Endothelial cell of umbilical vein (primary cell): ENCODE measurements around the gene SIAH1. TPM values are rescaled to one million over a fixed set of nuclear protein-coding genes. Genes with fewer than 3 reads are reported as not detected.

Source experiments
- BruUV-seq: library from RNA; stranded (reverse); fragments of 400-500 nt; replicated peaks from 2 replicates; lab custom pipeline; 2021; lab: Mats Ljungman, UMichigan
- CTCF ChIA-PET: fragments of 300-600, 350-600 bp; sonication (Branson Sonifier 250); formaldehyde crosslinking; loops from one replicate; lab custom pipeline; 2021; ENCODE audit warnings: antibody characterized with exemption, inconsistent platforms; lab: Charles Lee
- POLR2A ChIA-PET: fragments of 300-600, 350-600 bp; sonication (Branson Sonifier 250); formaldehyde crosslinking; loops from one replicate; lab custom pipeline; 2021; ENCODE audit warnings: antibody characterized with exemption, inconsistent platforms; lab: Charles Lee
- DNase-seq: peaks from one replicate; pipeline ENCODE4 v3.0.0-alpha.2; 2011; ENCODE audit warnings: low read depth, low spot score
- FAIRE-seq: peaks from 2 replicates; lab custom pipeline; 2011; peaks lifted over from hg19 to GRCh38; lab: Jason Lieb, UNC
- H2AFZ ChIP-seq: 2 replicates; pipeline ENCODE4 v1.6.0; 2012; ENCODE audit warnings: low read depth, low read length, control low read depth, inconsistent platforms
- H3K27ac ChIP-seq: 2 replicates; pipeline ENCODE4 v1.5.1; 2011; ENCODE audit warnings: low read depth, mild to moderate bottlenecking, control low read depth, low read length, moderate library complexity; ENCODE audit not compliant: insufficient read depth
- H3K27me3 ChIP-seq, 2 experiments: 2 replicates each; pipeline versions ENCODE4 v1.6.0 to v1.6.1; 2011; ENCODE audit warnings: low read length in 2 of 2, mixed read lengths in 1 of 2; ENCODE audit not compliant: control insufficient read depth in 2 of 2, insufficient read depth in 2 of 2
- H3K36me3 ChIP-seq, 2 experiments: 2 replicates in 1 of 2; 3 replicates in 1 of 2; pipeline ENCODE4 v1.5.1; 2011; ENCODE audit warnings: low read length in 2 of 2, mild to moderate bottlenecking in 1 of 2, moderate library complexity in 1 of 2; ENCODE audit not compliant: control insufficient read depth in 2 of 2, insufficient read depth in 2 of 2; ENCODE audit errors: extremely low read depth in 1 of 2
- H3K4me1 ChIP-seq: 3 replicates; pipeline ENCODE4 v1.5.1; 2011; ENCODE audit warnings: mild to moderate bottlenecking, low read length; ENCODE audit not compliant: control insufficient read depth, insufficient read depth; ENCODE audit errors: extremely low read depth
- H3K4me2 ChIP-seq: 2 replicates; pipeline ENCODE4 v1.6.1; 2011; ENCODE audit warnings: low read length, control low read depth, mixed read lengths; ENCODE audit not compliant: insufficient read depth
- H3K4me3 ChIP-seq, 3 experiments: fragments of 200-600 bp in 1 of 3; sonication (generic), shearing (Covaris generic) in 1 of 3; replicated peaks in 1 of 3; 2 replicates each; pipeline ENCODE4 v1.5.1; 2011 to 2016; ENCODE audit warnings: control low read depth in 3 of 3, low read length in 3 of 3, mild to moderate bottlenecking in 2 of 3, inconsistent platforms in 1 of 3, low read depth in 1 of 3, moderate library complexity in 1 of 3; ENCODE audit not compliant: insufficient read depth in 1 of 3
- H3K79me2 ChIP-seq: 2 replicates; pipeline ENCODE4 v1.6.0; 2012; ENCODE audit warnings: low read length, inconsistent platforms; ENCODE audit not compliant: control insufficient read depth, insufficient read depth
- H3K9ac ChIP-seq: replicated peaks from 2 replicates; pipeline ENCODE3; 2011; ENCODE audit warnings: low read length, control low read depth; ENCODE audit not compliant: insufficient read depth; ENCODE audit errors: extremely low read depth
- H3K9me1 ChIP-seq: replicated peaks from 3 replicates; pipeline ENCODE4 v1.6.0; 2011; ENCODE audit warnings: mild to moderate bottlenecking, low read length; ENCODE audit not compliant: control insufficient read depth, insufficient read depth; ENCODE audit errors: extremely low read depth
- H3K9me3 ChIP-seq: replicated peaks from 2 replicates; pipeline ENCODE4 v1.5.1; 2012; ENCODE audit warnings: low read length, inconsistent platforms; ENCODE audit not compliant: control insufficient read depth, insufficient read depth
- H4K20me1 ChIP-seq: replicated peaks from 2 replicates; pipeline ENCODE3; 2011; ENCODE audit warnings: mild to moderate bottlenecking, low read length; ENCODE audit not compliant: control insufficient read depth, insufficient read depth; ENCODE audit errors: extremely low read depth
- EZH2 ChIP-seq: IDR thresholded peaks from 2 replicates; pipeline ENCODE4 v1.6.1; 2012; ENCODE audit warnings: borderline replicate concordance, low read depth, mild to moderate bottlenecking, moderate library complexity, low read length, inconsistent platforms; ENCODE audit not compliant: severe bottlenecking
- GATA2 ChIP-seq: IDR thresholded peaks from 2 replicates; pipeline ENCODE4 v1.7.0; 2011; ENCODE audit warnings: low read depth, mild to moderate bottlenecking, moderate library complexity, mixed read lengths, low read length; ENCODE audit not compliant: insufficient read length, insufficient read depth
- JUN ChIP-seq: IDR thresholded peaks from 2 replicates; pipeline ENCODE4 v1.6.1; 2011; ENCODE audit warnings: borderline replicate concordance, low read depth; ENCODE audit not compliant: insufficient read length, insufficient read depth
- POLR2A ChIP-seq: IDR thresholded peaks from 2 replicates; pipeline ENCODE4 v1.6.1; 2012; ENCODE audit warnings: low read depth, mild to moderate bottlenecking, control low read depth, low read length
- dilution Hi-C: fragments of 300-500 bp; cut with MboI; formaldehyde crosslinking; loops from one replicate; pipeline ENCODE4 v1.15.0; 2019; ENCODE audit warnings: low sequenced_read_pairs; ENCODE audit not compliant: extremely low pct_ligation_motif_present
- intact Hi-C: fragments of 100-400 bp; cut with micrococcal nuclease; formaldehyde crosslinking; loops from one replicate; pipeline ENCODE4 v1.10.0; 2022
- polyA plus RNA-seq, 4 experiments: library from polyadenylated mRNA; depleted of rRNA in 3 of 4; stranded (reverse) in 3 of 4; unstranded in 1 of 4; fragments of >200 nt; gene quantifications; 2 replicates each; pipeline versions ENCODE4 v1.2.1 to v1.2.3, GENCODE V29; 2011 to 2012; ENCODE audit warnings: missing spikeins in 1 of 4
- total RNA-seq: library from RNA; stranded (reverse); gene quantifications from 2 replicates; pipeline ENCODE4 v1.2.3, GENCODE V29; 2021
- TF ChIP-seq, protein P1 (sequence below), 2 donors: IDR thresholded peaks; 1 replicate in 1 of 2; 2 replicates in 1 of 2; pipeline ENCODE4 v1.5.1; 2011; ENCODE audit warnings: low read length in 2 of 2, mild to moderate bottlenecking in 2 of 2, moderate library complexity in 2 of 2, control low read depth in 1 of 2, inconsistent platforms in 1 of 2, low read depth in 1 of 2; ENCODE audit not compliant: insufficient read depth in 1 of 2; ENCODE audit errors: extremely low read depth in 1 of 2
- TF ChIP-seq, protein P2 (sequence below): IDR thresholded peaks from 2 replicates; pipeline ENCODE4 v1.6.1; 2011; ENCODE audit not compliant: insufficient read depth, insufficient read length

SIAH1 gene
- total and polyA plus RNA-seq, 2 donors (not counting 3 experiments of a cell fraction or from before 2014, with no cell fraction given), result 14.4 to 19.9 TPM

DNA sequence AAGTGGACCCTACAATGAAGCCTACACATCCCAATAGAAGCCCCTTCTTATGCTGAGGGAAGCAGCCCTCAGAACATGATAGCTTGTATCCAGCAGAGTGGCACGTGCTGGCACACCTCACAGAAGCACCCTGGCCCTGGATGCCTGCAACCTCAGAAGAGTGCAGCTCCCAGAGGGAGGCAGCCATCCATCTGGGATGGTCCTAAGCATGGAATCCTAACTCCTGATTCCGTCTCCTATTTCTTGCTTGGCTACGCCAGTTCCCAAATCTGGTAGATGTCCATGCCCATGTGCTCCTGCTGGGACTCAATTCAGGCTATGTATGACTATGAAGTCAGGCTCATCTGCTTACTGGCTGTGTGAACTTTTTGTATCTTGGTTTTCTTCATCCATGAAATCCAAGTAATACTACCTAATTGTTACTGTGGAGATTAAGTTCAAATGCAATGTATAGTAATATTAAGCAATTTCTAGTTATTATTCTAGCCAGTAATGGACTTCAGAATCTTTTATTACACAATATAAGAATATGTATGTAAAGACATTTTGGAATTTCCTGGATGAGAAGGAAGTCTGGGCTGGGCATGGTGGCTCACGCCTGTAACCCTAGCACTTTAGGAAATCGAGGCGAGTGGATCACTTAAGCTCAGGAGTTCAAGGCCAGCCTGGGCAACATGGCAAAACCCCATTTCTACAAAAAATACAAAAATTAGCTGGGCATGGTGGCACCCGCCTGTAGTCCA, 32.4 kb downstream of the SIAH1 start:
- POLR2A ChIA-PET, result no interaction called here

More for the DNA sequence above, 32.4 kb downstream of the SIAH1 start:
- intact Hi-C loops, result loop anchor here (1.0 kb wide), 4 partner anchors 31 to 277 kb away; no protein-coding TSS in a partner anchor
- H3K79me2 ChIP-seq, result peaks cover 3% of the 10 kb centered on the region
- H3K27ac ChIP-seq, result no peak overlapping the region
- BruUV-seq, result no TSS peak
- CTCF ChIA-PET, result interaction anchor here (0.9 to 7.8 kb wide), 6 partner anchors 13 to 276 kb away, joined by 3 to 131 read pairs (median 6); no protein-coding TSS in a partner anchor
- dilution Hi-C loops, result no loop called here
- no peaks in the 10 kb centered on the region for H3K9me3 ChIP-seq
- FAIRE-seq (no peak), DNase-seq (no peak)
- H2AFZ ChIP-seq, result no peak overlapping the region
- no peak overlapping the region for H3K9ac ChIP-seq
- no peaks in the 10 kb centered on the region for H3K9me1 ChIP-seq
- peaks cover 6 to 9% of the 10 kb centered on the region in 2 experiments for H3K36me3 ChIP-seq
- TF ChIP-seq, protein P1, sequence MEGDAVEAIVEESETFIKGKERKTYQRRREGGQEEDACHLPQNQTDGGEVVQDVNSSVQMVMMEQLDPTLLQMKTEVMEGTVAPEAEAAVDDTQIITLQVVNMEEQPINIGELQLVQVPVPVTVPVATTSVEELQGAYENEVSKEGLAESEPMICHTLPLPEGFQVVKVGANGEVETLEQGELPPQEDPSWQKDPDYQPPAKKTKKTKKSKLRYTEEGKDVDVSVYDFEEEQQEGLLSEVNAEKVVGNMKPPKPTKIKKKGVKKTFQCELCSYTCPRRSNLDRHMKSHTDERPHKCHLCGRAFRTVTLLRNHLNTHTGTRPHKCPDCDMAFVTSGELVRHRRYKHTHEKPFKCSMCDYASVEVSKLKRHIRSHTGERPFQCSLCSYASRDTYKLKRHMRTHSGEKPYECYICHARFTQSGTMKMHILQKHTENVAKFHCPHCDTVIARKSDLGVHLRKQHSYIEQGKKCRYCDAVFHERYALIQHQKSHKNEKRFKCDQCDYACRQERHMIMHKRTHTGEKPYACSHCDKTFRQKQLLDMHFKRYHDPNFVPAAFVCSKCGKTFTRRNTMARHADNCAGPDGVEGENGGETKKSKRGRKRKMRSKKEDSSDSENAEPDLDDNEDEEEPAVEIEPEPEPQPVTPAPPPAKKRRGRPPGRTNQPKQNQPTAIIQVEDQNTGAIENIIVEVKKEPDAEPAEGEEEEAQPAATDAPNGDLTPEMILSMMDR (IDR thresholded peaks at IDR 0.05; ENCODE audit: extremely low read depth in 1 of 2, insufficient read depth in 1 of 2, low read depth in 1 of 2, low read length in 2 of 2), result no peak
- TF ChIP-seq GATA2 (no peak), POLR2A (no peak), EZH2 (no peak), JUN (no peak)
- TF ChIP-seq, protein P2, sequence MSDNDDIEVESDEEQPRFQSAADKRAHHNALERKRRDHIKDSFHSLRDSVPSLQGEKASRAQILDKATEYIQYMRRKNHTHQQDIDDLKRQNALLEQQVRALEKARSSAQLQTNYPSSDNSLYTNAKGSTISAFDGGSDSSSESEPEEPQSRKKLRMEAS, result no peak
- H3K4me3 ChIP-seq, result no peak overlapping the region
- H4K20me1 ChIP-seq, result no peaks in the 10 kb centered on the region
- H3K4me2 ChIP-seq, result no peak overlapping the region
- no peaks in the 10 kb centered on the region for H3K27me3 ChIP-seq
- H3K4me1 ChIP-seq, result no peaks in the 10 kb centered on the region
